ENCODE measurements around the gene LCE1A. TPM values are rescaled to one million over a fixed set of nuclear protein-coding genes. Genes with fewer than 3 reads are reported as not detected.

LCE1A gene
- total RNA-seq, 2 donors from 2014 or later: not detected

GRCh38 chr1:152876827-152877226 lies 49.6 kb downstream of the LCE1A start:
- no peak for TF ChIP-seq CTCF (IDR thresholded peaks at IDR 0.05)
- Histone ChIP-seq H3K9me3 (no peaks in the 10 kb centered on the region), H3K27me3 (no peaks in the 10 kb centered on the region), H3K4me1 (no peaks in the 10 kb centered on the region), H3K27ac (no peak overlapping the region), H3K4me3 (no peak overlapping the region), H3K9ac (ENCODE audit: low read depth in 2 of 2, low read length in 2 of 2) (no peak overlapping the region), H3K36me3 (no peaks in the 10 kb centered on the region)
- DNase-seq: no peak
- intact Hi-C loops (cut with DNase I): loop anchor here (10.0 kb wide), 1 partner anchor 348 kb away; no protein-coding TSS in a partner anchor

Other genes with a start within 250 kb of the LCE1A start
- gene LCE3D, start 247.0 kb upstream of the LCE1A start, total RNA-seq: not detected
- gene LCE3C, start 227.2 kb upstream of the LCE1A start, total RNA-seq: not detected
- gene LCE3B, start 213.7 kb upstream of the LCE1A start, total RNA-seq: not detected
- not detected for gene LCE3A, start 204.4 kb upstream of the LCE1A start, total RNA-seq
- gene LCE2D, start 164.1 kb upstream of the LCE1A start, total RNA-seq: not detected
- gene LCE2C, start 152.2 kb upstream of the LCE1A start, total RNA-seq: not detected
- gene LCE2B, start 141.3 kb upstream of the LCE1A start, total RNA-seq: not detected
- gene LCE2A, start 129.1 kb upstream of the LCE1A start, total RNA-seq: not detected
- not detected for gene LCE4A, start 119.3 kb upstream of the LCE1A start, total RNA-seq
- gene KPRP, start 69.4 kb upstream of the LCE1A start, total RNA-seq: not detected
- gene LCE1F, start 52.3 kb upstream of the LCE1A start, total RNA-seq: not detected
- not detected for gene LCE1E, start 41.2 kb upstream of the LCE1A start, total RNA-seq
- not detected for gene LCE1D, start 30.8 kb upstream of the LCE1A start, total RNA-seq
- not detected for gene LCE1C, start 20.8 kb upstream of the LCE1A start, total RNA-seq
- not detected for gene LCE1B, start 15.5 kb upstream of the LCE1A start, total RNA-seq
- gene LCE6A, start 15.4 kb downstream of the LCE1A start, total RNA-seq: not detected
- gene LCE7A, start 32.5 kb downstream of the LCE1A start, total RNA-seq: not detected
- not detected for gene SMCP, start 50.8 kb downstream of the LCE1A start, total RNA-seq
- not detected for gene IVL, start 81.1 kb downstream of the LCE1A start, total RNA-seq
- not detected for gene SPRR5, start 119.7 kb downstream of the LCE1A start, total RNA-seq
- gene SPRR4, start 143.2 kb downstream of the LCE1A start, total RNA-seq: not detected
- gene SPRR1A, start 156.6 kb downstream of the LCE1A start, total RNA-seq: not detected
- gene SPRR3, start 174.3 kb downstream of the LCE1A start, total RNA-seq: not detected
- not detected for gene SPRR1B, start 203.7 kb downstream of the LCE1A start, total RNA-seq
- not detected for gene SPRR2D, start 213.6 kb downstream of the LCE1A start, total RNA-seq
- not detected for gene SPRR2A, start 230.0 kb downstream of the LCE1A start, total RNA-seq
- not detected for gene SPRR2B, start 244.1 kb downstream of the LCE1A start, total RNA-seq

Data from colonic mucosa (tissue), 4 donors.